ENCODE measurements around the gene MRPS10. TPM values are rescaled to one million over a fixed set of nuclear protein-coding genes. Genes with fewer than 3 reads are reported as not detected.
"Not testable (repeated sequence)": the region's sequence is repeated elsewhere in the genome, so short reads cannot be mapped to it uniquely, and the experiment has no call there.

The MRPS10 gene
- total and polyA plus RNA-seq, 2 experiments from 2014 or later, result 65.1 to 79.8 TPM

DNA sequence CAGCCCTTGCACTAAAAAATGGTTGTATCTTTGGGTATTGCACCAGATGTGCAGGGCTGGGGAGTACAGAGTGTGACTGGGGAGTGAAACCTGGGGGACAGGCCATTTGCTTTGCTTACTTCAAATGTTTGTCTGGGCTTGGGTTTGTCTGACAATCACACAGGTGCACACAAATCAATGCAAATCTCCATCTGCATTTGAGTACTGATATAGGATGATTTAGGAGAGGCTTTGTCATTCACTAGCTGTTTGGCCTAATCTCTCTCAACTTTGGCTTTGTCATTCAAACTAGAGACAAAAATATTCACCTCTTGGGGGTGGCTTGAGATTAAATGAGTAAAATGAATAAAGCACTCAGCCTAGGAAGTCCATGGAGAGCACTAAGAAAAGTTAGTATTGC, 40.7 kb downstream of the MRPS10 start:
- Histone ChIP-seq H3K27ac (no peak overlapping the region), H3K4me2 (ENCODE audit: unreplicated experiment) (no peak overlapping the region), H3K4me3 (no peak overlapping the region), H3K9ac (no peak overlapping the region), H3K27me3 (replicated peaks; ENCODE audit: insufficient read depth) (no peaks in the 10 kb centered on the region), H3K4me1 (ENCODE audit: insufficient read depth) (no peaks in the 10 kb centered on the region), H3K79me2 (ENCODE audit: insufficient read depth) (no peaks in the 10 kb centered on the region), H3K9me3 (ENCODE audit: low read depth) (no peaks in the 10 kb centered on the region), H4K20me1 (ENCODE audit: insufficient read depth) (no peaks in the 10 kb centered on the region), H3F3A (ENCODE audit: insufficient read depth) (no peaks in the 10 kb centered on the region), H3K36me3 (ENCODE audit: low read depth) (no peaks in the 10 kb centered on the region), H2AFZ (no peak overlapping the region), H3K9me2 (ENCODE audit: insufficient read depth) (no peaks in the 10 kb centered on the region)
- in situ Hi-C loops (cut with MboI), result no loop called here
- DNase-seq, result no peak
- no peak for TF ChIP-seq EZH2phosphoT487 (IDR thresholded peaks at IDR 0.05; ENCODE audit: insufficient read depth, low read depth)
- TF ChIP-seq EZH2 (IDR thresholded peaks at IDR 0.05; ENCODE audit: insufficient read depth, poor library complexity, severe bottlenecking), result no peak

DNA sequence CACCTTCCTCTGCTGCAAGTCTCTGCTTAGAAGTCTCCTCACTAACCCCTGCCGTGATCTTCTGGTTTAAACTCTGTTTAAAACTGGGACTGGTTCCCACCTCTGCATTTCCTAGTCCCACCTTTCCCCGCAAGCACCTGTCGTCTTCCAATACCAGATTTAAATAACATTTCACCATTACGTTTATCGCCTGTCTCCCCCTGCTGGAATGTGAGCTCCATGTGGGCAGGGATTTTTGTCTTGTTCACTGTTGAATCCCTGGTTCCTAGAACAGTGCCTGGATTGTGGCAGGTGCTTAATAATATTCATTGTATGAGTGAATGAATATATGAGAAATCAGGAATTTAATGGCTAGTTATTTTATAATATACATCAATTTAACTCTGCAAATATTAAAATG, 41.8 kb downstream of the MRPS10 start:
- Histone ChIP-seq H3K4me1 (ENCODE audit: insufficient read depth) (no peaks in the 10 kb centered on the region), H3K9me2 (ENCODE audit: insufficient read depth) (no peaks in the 10 kb centered on the region), H3K9me3 (ENCODE audit: low read depth) (no peaks in the 10 kb centered on the region), H2AFZ (no peak overlapping the region), H3K4me3 (no peak overlapping the region), H3K27ac (no peak overlapping the region), H3K27me3 (replicated peaks; ENCODE audit: insufficient read depth) (no peaks in the 10 kb centered on the region), H4K20me1 (ENCODE audit: insufficient read depth) (no peaks in the 10 kb centered on the region), H3K4me2 (ENCODE audit: unreplicated experiment) (no peak overlapping the region), H3K79me2 (ENCODE audit: insufficient read depth) (no peaks in the 10 kb centered on the region), H3K9ac (no peak overlapping the region), H3K36me3 (ENCODE audit: low read depth) (no peaks in the 10 kb centered on the region), H3F3A (ENCODE audit: insufficient read depth) (no peaks in the 10 kb centered on the region)
- no peak for TF ChIP-seq EZH2phosphoT487 (IDR thresholded peaks at IDR 0.05; ENCODE audit: insufficient read depth, low read depth)
- TF ChIP-seq EZH2 (IDR thresholded peaks at IDR 0.05; ENCODE audit: insufficient read depth, poor library complexity, severe bottlenecking), result no peak
- 79 to 88% methylated on average over 5 of the region's 5 CpGs for WGBS, 2 experiments (ENCODE audit: low coverage in 1 of 2, low lambda C conversion rate in 2 of 2, missing lambda C conversion rate in 2 of 2)
- in situ Hi-C loops (cut with MboI), result no loop called here
- DNase-seq, result peak; percentile 10

DNA sequence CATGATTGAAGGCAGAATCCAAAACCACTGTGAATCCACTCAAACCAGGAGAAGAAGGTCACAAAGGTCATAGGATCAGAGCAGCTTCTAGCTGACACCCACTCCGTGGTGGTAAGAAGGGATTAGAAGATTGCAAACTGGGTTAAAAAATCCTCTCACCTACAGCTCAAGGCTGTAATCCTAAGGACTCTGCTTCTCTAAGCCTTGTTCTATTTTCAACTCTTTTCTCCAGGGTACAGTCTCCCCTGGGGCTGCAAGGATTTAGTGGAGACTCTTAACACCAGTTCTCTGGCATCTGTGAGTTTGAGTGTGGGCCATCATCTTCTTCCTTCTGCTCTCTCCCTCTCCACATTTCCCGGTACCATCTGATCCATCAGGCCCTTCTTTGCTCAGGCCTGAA, 44.6 kb downstream of the MRPS10 start, which contains the start of gene GUCA1A:
Gene GUCA1A (plus strand): TSS at position 264 of the 400 bp plus-strand sequence. CDS start 250 bp downstream, outside the sequence.
- in situ Hi-C loops (cut with MboI), result no loop called here
- no peak for DNase-seq
- no peak within 1 kb of the TSS for H3K9ac ChIP-seq
- no peak within 1 kb of the TSS for H3K4me3 ChIP-seq
- H3F3A ChIP-seq (ENCODE audit: insufficient read depth), result no peaks in the 10 kb centered on the region
- WGBS, 2 experiments (ENCODE audit: low coverage in 1 of 2, low lambda C conversion rate in 2 of 2, missing lambda C conversion rate in 2 of 2), result 73 to 77% methylated on average over 2 of the region's 2 CpGs
- H3K79me2 ChIP-seq (ENCODE audit: insufficient read depth), result no peaks in the 10 kb centered on the region
- no peaks in the 10 kb centered on the region for H3K4me1 ChIP-seq (ENCODE audit: insufficient read depth)
- no peaks in the 10 kb centered on the region for H3K9me3 ChIP-seq (ENCODE audit: low read depth)
- no peaks in the 10 kb centered on the region for H3K9me2 ChIP-seq (ENCODE audit: insufficient read depth)
- no peak within 1 kb of the TSS for H3K27ac ChIP-seq
- TF ChIP-seq EZH2 (IDR thresholded peaks at IDR 0.05; ENCODE audit: insufficient read depth, poor library complexity, severe bottlenecking), result no peak
- no peak for TF ChIP-seq EZH2phosphoT487 (IDR thresholded peaks at IDR 0.05; ENCODE audit: insufficient read depth, low read depth)
- no peaks in the 10 kb centered on the region for H3K27me3 ChIP-seq (replicated peaks; ENCODE audit: insufficient read depth)
- H2AFZ ChIP-seq, result no peak within 1 kb of the TSS
- no peak within 1 kb of the TSS for H3K4me2 ChIP-seq (ENCODE audit: unreplicated experiment)
- H3K36me3 ChIP-seq (ENCODE audit: low read depth), result no peaks in the 10 kb centered on the region
- no peaks in the 10 kb centered on the region for H4K20me1 ChIP-seq (ENCODE audit: insufficient read depth)

DNA sequence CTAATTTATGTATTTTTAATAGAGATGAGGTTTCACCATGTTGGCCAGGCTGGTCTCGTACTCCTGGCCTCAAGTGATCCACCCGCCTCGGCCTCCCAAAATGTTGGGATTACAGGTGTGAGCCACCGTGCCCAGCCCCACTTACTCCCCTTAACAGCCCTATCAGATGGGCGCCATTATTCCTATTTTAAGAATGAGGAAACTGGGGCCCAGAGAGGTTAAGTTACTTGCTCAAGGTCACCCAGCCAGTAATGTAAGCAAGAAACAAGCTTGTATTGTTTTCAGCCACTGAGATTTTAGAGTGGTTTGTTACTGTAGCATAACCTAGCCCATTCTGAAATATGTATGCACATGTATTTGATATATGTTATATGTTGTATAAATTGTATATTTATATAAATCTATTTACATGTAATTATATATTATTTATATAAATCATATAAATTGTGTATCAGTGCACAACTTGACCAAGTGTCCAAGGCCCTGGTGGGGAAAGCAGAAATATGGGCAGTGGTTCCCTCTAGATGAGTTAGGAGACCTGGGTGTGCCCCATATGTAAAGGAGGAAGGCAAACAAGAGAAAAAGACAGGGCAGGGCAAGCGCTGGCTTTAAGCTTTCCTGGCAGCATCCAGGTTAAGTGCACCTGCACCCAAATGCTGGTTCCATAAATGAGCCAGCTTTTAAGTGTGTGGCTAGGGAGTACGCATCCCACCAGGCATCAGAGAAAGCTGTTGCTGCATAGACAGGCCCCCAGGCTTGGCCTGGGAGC, 45.7 kb downstream of the MRPS10 start:
- in situ Hi-C loops (cut with MboI), result no loop called here
- no peaks in the 10 kb centered on the region for H3K4me1 ChIP-seq (ENCODE audit: insufficient read depth)
- no peaks in the 10 kb centered on the region for H3K79me2 ChIP-seq (ENCODE audit: insufficient read depth)
- no peak overlapping the region for H3K27ac ChIP-seq
- H3K36me3 ChIP-seq (ENCODE audit: low read depth), result no peaks in the 10 kb centered on the region
- TF ChIP-seq EZH2phosphoT487 (IDR thresholded peaks at IDR 0.05; ENCODE audit: insufficient read depth, low read depth) (no peak), EZH2 (IDR thresholded peaks at IDR 0.05; ENCODE audit: insufficient read depth, poor library complexity, severe bottlenecking) (no peak)
- H2AFZ ChIP-seq, result no peak overlapping the region
- H3K9ac ChIP-seq, result no peak overlapping the region
- no peak overlapping the region for H3K4me3 ChIP-seq
- DNase-seq, result no peak
- WGBS, 2 experiments (ENCODE audit: low coverage in 1 of 2, low lambda C conversion rate in 2 of 2, missing lambda C conversion rate in 2 of 2), result 77% methylated on average over 7 of the region's 7 CpGs
- H3K9me3 ChIP-seq (ENCODE audit: low read depth), result no peaks in the 10 kb centered on the region
- H3K9me2 ChIP-seq (ENCODE audit: insufficient read depth), result no peaks in the 10 kb centered on the region
- no peak overlapping the region for H3K4me2 ChIP-seq (ENCODE audit: unreplicated experiment)
- no peaks in the 10 kb centered on the region for H4K20me1 ChIP-seq (ENCODE audit: insufficient read depth)
- no peaks in the 10 kb centered on the region for H3K27me3 ChIP-seq (replicated peaks; ENCODE audit: insufficient read depth)
- no peaks in the 10 kb centered on the region for H3F3A ChIP-seq (ENCODE audit: insufficient read depth)

DNA sequence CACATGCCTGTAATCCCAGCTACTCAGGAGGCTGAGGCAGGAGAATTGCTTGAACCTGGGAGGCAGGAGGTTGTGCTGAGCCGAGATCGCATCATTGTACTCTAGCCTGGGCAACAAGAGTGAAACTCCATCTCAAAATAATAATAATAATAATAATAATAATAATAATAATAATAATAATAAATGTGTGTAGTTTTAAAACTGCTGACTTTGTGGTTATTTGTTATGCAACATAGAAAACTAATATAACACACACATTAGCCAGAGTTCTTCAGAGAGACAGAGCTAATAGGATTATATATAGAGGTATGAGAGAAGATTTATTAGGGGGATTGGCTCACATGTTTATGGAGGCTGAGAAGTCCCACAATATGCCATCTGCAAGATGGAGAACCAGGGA, 47.9 kb downstream of the MRPS10 start:
- not testable (repeated sequence) for H3K4me2 ChIP-seq (ENCODE audit: unreplicated experiment); H3K27ac ChIP-seq; H3K9ac ChIP-seq; H3K9me3 ChIP-seq (ENCODE audit: low read depth); H4K20me1 ChIP-seq (ENCODE audit: insufficient read depth); H3K79me2 ChIP-seq (ENCODE audit: insufficient read depth); H3K4me3 ChIP-seq; DNase-seq; H3F3A ChIP-seq (ENCODE audit: insufficient read depth); H2AFZ ChIP-seq; H3K36me3 ChIP-seq (ENCODE audit: low read depth); H3K4me1 ChIP-seq (ENCODE audit: insufficient read depth); H3K9me2 ChIP-seq (ENCODE audit: insufficient read depth); H3K27me3 ChIP-seq (replicated peaks; ENCODE audit: insufficient read depth)
- in situ Hi-C loops (cut with MboI), result loop anchor here (5.0 kb wide), 1 partner anchor 92 kb away; no protein-coding TSS in a partner anchor
- WGBS, 2 experiments (ENCODE audit: low coverage in 1 of 2, low lambda C conversion rate in 2 of 2, missing lambda C conversion rate in 2 of 2), result 44% methylated on average over 2 of the region's 2 CpGs
